Testis (tissue), 2 donors: ENCODE results near the gene ARHGEF39.

Experiments
- POLR2A ChIP-seq: fragments of 450-650 bp; IDR thresholded peaks from one replicate; pipeline ENCODE4 v1.6.1; 2017; ENCODE audit warnings: antibody characterized with exemption, mild to moderate bottlenecking, moderate library complexity
- TF ChIP-seq, protein P1 (sequence below), 3 experiments: fragments of 450-650 bp in 2 of 3; fragments of 200-600 bp in 1 of 3; sonication (generic) in 1 of 3; IDR thresholded peaks; one replicate each; pipeline ENCODE4 v1.5.1; 2016 to 2019; ENCODE audit warnings: antibody characterized with exemption in 3 of 3, mild to moderate bottlenecking in 2 of 3, moderate library complexity in 1 of 3

DNA sequence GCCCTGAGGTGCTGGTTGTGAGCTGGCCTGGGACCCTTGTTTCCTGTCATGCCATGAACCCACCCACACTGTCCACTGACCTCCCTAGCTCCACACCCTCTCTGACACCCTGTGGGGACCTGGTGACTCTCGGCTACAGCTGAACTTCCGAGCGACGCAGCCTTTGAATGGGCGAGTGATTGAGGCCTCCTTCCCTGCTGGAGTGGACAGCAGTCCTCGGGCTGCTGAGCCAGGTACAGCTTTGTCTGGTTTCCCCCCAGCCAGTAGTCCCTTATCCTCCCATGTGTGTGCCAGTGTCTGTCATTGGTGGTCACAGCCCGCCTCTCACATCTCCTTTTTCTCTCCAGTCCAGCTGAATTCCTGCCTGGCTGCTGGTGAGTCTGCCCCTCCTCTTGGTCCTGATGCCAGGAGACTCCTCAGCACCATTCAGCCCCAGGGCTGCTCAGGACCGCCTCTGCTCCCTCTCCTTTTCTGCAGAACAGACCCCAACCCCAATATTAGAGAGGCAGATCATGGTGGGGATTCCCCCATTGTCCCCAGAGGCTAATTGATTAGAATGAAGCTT is 14.9 kb upstream of the ARHGEF39 start:
- TF ChIP-seq POLR2A, result no peak
- TF ChIP-seq, protein P1, sequence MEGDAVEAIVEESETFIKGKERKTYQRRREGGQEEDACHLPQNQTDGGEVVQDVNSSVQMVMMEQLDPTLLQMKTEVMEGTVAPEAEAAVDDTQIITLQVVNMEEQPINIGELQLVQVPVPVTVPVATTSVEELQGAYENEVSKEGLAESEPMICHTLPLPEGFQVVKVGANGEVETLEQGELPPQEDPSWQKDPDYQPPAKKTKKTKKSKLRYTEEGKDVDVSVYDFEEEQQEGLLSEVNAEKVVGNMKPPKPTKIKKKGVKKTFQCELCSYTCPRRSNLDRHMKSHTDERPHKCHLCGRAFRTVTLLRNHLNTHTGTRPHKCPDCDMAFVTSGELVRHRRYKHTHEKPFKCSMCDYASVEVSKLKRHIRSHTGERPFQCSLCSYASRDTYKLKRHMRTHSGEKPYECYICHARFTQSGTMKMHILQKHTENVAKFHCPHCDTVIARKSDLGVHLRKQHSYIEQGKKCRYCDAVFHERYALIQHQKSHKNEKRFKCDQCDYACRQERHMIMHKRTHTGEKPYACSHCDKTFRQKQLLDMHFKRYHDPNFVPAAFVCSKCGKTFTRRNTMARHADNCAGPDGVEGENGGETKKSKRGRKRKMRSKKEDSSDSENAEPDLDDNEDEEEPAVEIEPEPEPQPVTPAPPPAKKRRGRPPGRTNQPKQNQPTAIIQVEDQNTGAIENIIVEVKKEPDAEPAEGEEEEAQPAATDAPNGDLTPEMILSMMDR (IDR thresholded peaks at IDR 0.05), result no peak
